NT2/D1 (cell line): Measurements from ENCODE around the gene PRAC1.

Experiments
- DNase-seq: peaks from one replicate; pipeline ENCODE4 v3.0.0-alpha.2; 2011; ENCODE audit warnings: low read depth, low spot score
- H3K27me3 ChIP-seq: 2 replicates; pipeline ENCODE4 v1.6.0; 2011; ENCODE audit warnings: mild to moderate bottlenecking; ENCODE audit not compliant: insufficient read length, insufficient read depth
- H3K36me3 ChIP-seq: 2 replicates; pipeline ENCODE4 v1.6.1; 2011; ENCODE audit warnings: mild to moderate bottlenecking, low read length, mixed read lengths; ENCODE audit not compliant: insufficient read depth, insufficient read length
- H3K4me1 ChIP-seq: 2 replicates; pipeline ENCODE4 v1.5.1; 2011; ENCODE audit not compliant: insufficient read depth, insufficient read length
- H3K4me3 ChIP-seq: 2 replicates; pipeline ENCODE4 v1.5.1; 2011; ENCODE audit warnings: low read depth; ENCODE audit not compliant: insufficient read length
- H3K9ac ChIP-seq: 2 replicates; pipeline ENCODE4 v1.6.0; 2011; ENCODE audit warnings: low read depth; ENCODE audit not compliant: insufficient read length
- H3K9me3 ChIP-seq: 2 replicates; pipeline ENCODE4 v1.5.1; 2011; ENCODE audit warnings: mild to moderate bottlenecking, low read length; ENCODE audit not compliant: insufficient read depth
- SUZ12 ChIP-seq: IDR thresholded peaks from 2 replicates; pipeline ENCODE4 v1.6.1; 2011; ENCODE audit not compliant: insufficient read length, insufficient read depth; ENCODE audit errors: extremely low read depth
- YY1 ChIP-seq: IDR thresholded peaks from 2 replicates; pipeline ENCODE4 v1.6.1; 2011; ENCODE audit not compliant: insufficient read length, insufficient read depth
- ZNF274 ChIP-seq: IDR thresholded peaks from 2 replicates; pipeline ENCODE4 v1.6.1; 2011; ENCODE audit warnings: mild to moderate bottlenecking, low read depth, low read length

The PRAC1 gene

DNA sequence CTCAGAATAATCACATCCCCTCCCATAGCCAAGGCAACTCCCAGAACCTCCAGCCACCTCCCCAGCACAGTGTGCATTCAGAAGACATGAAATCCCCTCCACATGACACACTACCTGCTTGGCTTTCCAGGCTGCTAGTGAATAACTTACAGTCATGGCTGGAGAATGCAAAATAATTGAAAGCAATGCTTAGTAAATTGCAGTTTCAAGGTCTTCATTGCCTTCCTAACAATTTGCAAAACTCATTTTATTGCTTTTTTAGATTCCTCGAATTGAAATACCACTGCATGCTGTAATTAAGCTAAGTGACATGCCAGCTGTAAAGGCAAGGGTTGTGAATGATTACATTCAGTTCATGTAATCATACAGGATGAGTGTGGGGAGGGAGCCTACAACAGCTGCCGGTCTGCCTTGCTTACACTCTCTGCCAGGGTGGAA lies 35.2 kb upstream of the PRAC1 start:
- Histone ChIP-seq H3K36me3 (no peaks in the 10 kb centered on the region), H3K4me3 (no peak overlapping the region), H3K9ac (no peak overlapping the region), H3K9me3 (no peaks in the 10 kb centered on the region), H3K27me3 (peaks cover 86% of the 10 kb centered on the region), H3K4me1 (peaks cover 6% of the 10 kb centered on the region)
- DNase-seq, result no peak
- TF ChIP-seq SUZ12, result no peak
- no peak for TF ChIP-seq ZNF274
- TF ChIP-seq YY1, result no peak

DNA sequence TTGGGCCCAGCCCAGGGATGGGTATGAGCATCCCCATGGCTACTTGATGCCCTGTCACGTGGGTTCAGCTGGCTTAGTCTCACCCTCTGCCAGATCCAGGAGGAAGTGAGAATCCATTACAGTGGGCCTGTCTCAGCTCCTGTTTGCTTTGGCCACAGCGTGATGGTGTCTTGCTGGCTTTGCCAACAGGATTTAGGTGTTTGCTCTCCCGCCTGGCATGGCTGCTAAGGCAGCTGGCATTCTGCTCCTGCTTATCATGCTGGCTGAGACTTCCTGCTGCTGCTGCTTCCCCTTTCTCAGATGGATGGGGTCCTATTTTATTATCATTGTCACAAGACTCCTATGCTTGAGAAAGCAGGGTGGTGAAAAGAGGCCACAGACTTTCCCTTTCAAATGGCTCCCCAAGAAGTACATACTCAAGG lies 34.5 kb upstream of the PRAC1 start:
- no peaks in the 10 kb centered on the region for H3K9me3 ChIP-seq
- DNase-seq, result no peak
- H3K4me3 ChIP-seq, result no peak overlapping the region
- TF ChIP-seq ZNF274 (no peak), YY1 (no peak), SUZ12 (no peak)
- no peaks in the 10 kb centered on the region for H3K36me3 ChIP-seq
- H3K4me1 ChIP-seq, result peaks cover 6% of the 10 kb centered on the region
- peaks cover 87% of the 10 kb centered on the region for H3K27me3 ChIP-seq
- no peak overlapping the region for H3K9ac ChIP-seq

DNA sequence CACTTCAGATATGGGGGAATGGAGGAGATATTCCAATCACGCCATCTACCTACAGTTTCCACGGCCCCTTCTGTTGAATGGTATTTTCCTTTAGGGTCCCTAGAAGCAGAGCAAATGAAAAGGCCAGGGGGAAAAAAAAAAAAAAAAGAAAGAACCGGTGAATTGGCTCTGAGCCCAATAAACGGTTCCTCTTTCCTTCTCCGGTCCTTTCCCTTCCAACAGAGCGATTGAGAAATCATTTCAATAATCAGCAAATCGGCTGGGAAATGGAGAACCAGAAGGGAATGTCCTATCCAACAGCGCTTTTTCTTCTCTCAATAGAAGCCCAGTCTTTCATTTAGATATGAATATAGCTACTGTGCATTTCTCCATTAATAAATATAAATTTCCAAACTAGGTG lies 33.0 kb upstream of the PRAC1 start:
- peak overlapping the region; percentile 39 for H3K9ac ChIP-seq
- no peak for TF ChIP-seq YY1
- TF ChIP-seq SUZ12, result no peak
- TF ChIP-seq ZNF274, result no peak
- H3K4me3 ChIP-seq, result peak overlapping the region; percentile 16
- H3K9me3 ChIP-seq, result no peaks in the 10 kb centered on the region
- peaks cover 90% of the 10 kb centered on the region for H3K27me3 ChIP-seq
- DNase-seq, result no peak
- peaks cover 6% of the 10 kb centered on the region for H3K4me1 ChIP-seq
- no peaks in the 10 kb centered on the region for H3K36me3 ChIP-seq

DNA sequence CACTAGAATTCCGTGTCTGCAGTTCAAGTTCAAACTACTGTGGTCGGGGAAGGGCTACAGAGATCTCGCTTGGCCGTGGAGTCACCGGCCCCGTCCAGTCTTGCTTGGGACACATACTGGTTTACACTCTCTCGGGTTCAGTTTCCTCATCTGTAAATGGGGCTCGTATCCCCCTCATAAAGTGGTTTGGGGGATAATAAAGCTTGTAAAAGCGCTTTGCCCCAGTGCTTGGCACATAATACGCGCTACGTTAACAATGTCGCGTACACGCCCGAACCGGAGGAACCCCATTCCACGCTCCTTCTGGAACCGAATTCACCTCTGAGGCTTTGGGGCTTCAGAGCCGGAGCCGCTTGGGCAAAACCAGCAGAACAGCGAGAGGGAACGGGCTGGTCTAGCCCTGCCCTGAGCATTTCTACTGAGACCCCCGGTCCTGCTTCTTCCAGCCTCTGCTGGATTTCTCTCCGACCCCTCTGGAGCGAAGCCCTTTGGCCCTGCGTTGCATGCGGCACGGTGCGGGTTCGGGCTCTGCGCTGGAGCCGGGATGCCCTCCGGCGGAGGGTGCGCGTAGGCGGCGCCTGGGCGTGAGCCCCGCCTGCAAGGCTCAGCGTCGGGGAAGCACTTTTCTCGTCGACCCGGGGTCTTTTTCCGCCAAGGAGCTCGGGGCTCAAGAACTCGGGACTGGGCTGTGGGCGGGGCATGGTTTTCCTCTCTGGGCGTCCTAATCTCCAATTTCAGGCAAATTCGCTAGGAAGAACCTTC lies 32.4 kb upstream of the PRAC1 start:
- no peak for TF ChIP-seq ZNF274
- peak; percentile 0 for TF ChIP-seq SUZ12
- Histone ChIP-seq H3K9ac (peak overlapping the region; percentile 39), H3K4me1 (peaks cover 6% of the 10 kb centered on the region), H3K27me3 (peaks cover 95% of the 10 kb centered on the region), H3K4me3 (peak overlapping the region; percentile 16), H3K36me3 (no peaks in the 10 kb centered on the region), H3K9me3 (no peaks in the 10 kb centered on the region)
- DNase-seq, result no peak

DNA sequence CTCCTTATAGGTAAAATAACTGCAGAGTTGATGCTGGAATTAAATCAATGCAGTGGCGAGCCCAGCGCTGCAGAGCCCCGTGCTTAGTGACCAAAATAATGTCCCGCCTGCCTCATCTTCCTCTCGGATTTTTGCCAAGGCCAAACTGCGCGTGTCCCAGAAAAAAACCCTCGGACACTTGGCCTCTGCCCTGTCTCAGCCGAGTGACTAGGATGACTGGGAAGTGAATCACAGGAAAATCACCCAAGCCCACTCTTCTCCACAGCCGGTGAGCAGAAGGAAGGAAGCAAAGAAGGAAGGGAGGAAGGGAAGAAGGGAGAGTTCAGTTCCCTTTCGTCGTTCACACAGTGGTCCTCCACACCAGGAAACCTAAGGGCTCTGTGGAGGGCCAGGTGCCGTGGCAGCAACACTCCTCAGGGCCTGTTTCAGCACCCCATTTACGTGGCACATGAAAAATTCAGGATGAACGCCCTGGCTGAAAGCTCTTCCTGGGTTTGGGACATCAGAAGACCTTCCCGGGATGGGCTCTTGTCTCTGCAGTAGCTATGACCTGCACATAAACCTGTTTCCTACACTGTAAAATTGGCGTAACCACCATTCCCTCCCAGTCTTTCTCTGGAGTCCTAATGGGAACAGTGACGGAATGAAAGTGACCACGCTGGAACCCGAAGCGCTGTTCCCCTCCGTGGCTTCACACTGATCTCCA lies 31.6 kb upstream of the PRAC1 start:
- no peak for TF ChIP-seq ZNF274
- TF ChIP-seq SUZ12, result peak; percentile 81
- no peak for DNase-seq

DNA sequence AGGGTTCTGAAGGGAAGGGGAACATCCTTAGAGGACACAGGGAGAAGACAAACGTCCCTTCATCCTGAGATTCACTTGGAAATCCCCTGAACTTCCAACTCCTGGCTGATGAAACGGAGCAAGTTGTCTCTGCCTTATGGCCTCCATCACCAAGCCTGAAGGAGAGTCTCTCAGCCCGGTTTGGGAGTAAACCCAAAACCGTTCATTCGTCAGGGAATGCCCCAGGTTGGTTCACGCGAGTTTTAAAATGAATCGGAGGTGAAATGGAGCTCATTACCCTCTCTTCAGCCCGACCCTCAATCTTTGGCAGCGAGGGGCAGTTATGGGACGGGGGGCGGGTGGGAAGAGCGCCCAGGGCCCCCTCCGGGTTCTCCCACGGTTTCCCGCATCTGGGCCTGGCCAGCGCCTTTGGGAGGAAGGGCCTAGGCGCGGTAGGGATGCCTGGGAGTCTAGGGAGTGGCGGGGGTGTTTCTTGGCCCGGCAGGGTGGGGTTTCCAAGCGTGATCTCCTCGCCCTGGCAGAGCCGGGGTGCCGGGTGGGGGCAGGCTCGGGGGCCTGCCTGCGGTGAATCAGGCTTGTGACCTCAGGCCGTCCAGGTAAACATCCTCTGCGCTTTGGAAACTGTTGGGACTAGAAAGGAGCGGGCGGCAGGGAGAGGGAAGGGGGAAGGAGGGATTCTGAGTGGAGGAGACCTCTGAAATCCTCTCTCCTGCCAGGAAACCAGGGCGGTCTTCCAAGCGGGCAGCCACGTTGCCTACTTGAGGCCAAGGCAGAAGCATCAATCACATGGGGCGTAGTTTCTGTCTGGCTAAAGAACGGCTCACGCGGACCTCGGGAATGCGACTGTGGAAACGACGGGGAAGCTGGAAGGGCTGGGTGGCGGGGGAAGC lies 30.3 kb upstream of the PRAC1 start:
- peaks cover 6% of the 10 kb centered on the region for H3K4me1 ChIP-seq
- DNase-seq, result no peak
- TF ChIP-seq ZNF274 (no peak), SUZ12 (peak; percentile 58), YY1 (no peak)
- H3K9ac ChIP-seq, result no peak overlapping the region
- no peaks in the 10 kb centered on the region for H3K36me3 ChIP-seq
- no peaks in the 10 kb centered on the region for H3K9me3 ChIP-seq
- H3K27me3 ChIP-seq, result peaks cover 99% of the 10 kb centered on the region
- H3K4me3 ChIP-seq, result no peak overlapping the region

More for the DNA sequence above, 31.6 kb upstream of the PRAC1 start:
- Histone ChIP-seq H3K9me3 (no peaks in the 10 kb centered on the region), H3K4me3 (no peak overlapping the region), H3K4me1 (peaks cover 6% of the 10 kb centered on the region), H3K27me3 (peaks cover 96% of the 10 kb centered on the region), H3K9ac (no peak overlapping the region), H3K36me3 (no peaks in the 10 kb centered on the region)
